Upper lobe of left lung (tissue), 6 donors: ENCODE data around the gene CHST8. TPM values are rescaled to one million over a fixed set of nuclear protein-coding genes. Genes with fewer than 3 reads are reported as not detected.

Experiments used
- ATAC-seq, 2 donors: fragments of 200-7000 bp; cut with Tn5 transposase; one replicate each; pipeline ENCODE4 v1.9.1; 2022; ENCODE audit warnings: mild to moderate bottlenecking in 2 of 2, moderate library complexity in 2 of 2; ENCODE audit not compliant: low FRiP score in 2 of 2
- DNase-seq, 2 donors: peaks; one replicate each; pipeline ENCODE4 v3.0.0-alpha.2; 2019 to 2020
- H3K27ac ChIP-seq, 4 donors: fragments of 200-600 bp; sonication (generic); one replicate each; pipeline ENCODE4 v1.5.1; 2016 to 2019
- H3K27me3 ChIP-seq, 4 donors: fragments of 200-600 bp; sonication (generic); one replicate each; pipeline ENCODE4 v1.5.1; 2017 to 2019
- H3K36me3 ChIP-seq, 4 donors: fragments of 200-600 bp; sonication (generic); one replicate each; pipeline ENCODE4 v1.5.1; 2016 to 2019
- H3K4me1 ChIP-seq, 4 donors: fragments of 200-600 bp; sonication (generic); one replicate each; pipeline ENCODE4 v1.5.1; 2018 to 2019
- H3K4me3 ChIP-seq, 4 donors: fragments of 200-600 bp; sonication (generic); one replicate each; pipeline ENCODE4 v1.5.1; 2017 to 2019; ENCODE audit warnings: mild to moderate bottlenecking in 2 of 4, moderate library complexity in 1 of 4
- H3K9me3 ChIP-seq, 4 donors: fragments of 200-600 bp; sonication (generic); one replicate each; pipeline ENCODE4 v1.5.1; 2018 to 2019
- CTCF ChIP-seq, 6 experiments: fragments of 450-650 bp in 4 of 6; fragments of 200-600 bp in 2 of 6; sonication (generic) in 2 of 6; IDR thresholded peaks; one replicate each; pipeline ENCODE4 v1.5.1; 2016 to 2019; ENCODE audit warnings: antibody characterized with exemption in 6 of 6
- EP300 ChIP-seq, 4 donors: sonication (generic); formaldehyde crosslinking; IDR thresholded peaks; one replicate each; pipeline ENCODE4 v1.5.1; 2017; ENCODE audit warnings: antibody characterized with exemption in 4 of 4, control low read depth in 2 of 4
- POLR2A ChIP-seq, 4 donors: fragments of 450-650 bp; IDR thresholded peaks; one replicate each; pipeline ENCODE4 v1.5.1; 2016 to 2017; ENCODE audit warnings: antibody characterized with exemption in 4 of 4, mild to moderate bottlenecking in 2 of 4
- POLR2AphosphoS5 ChIP-seq, 2 donors: sonication (generic); formaldehyde crosslinking; IDR thresholded peaks; one replicate each; pipeline ENCODE4 v1.5.1; 2017; ENCODE audit warnings: antibody characterized with exemption in 2 of 2
- WGBS, 2 donors: methylation state at CpG; one replicate each; pipeline ENCODE4 v1.1.5; 2017 to 2018; 5-methylcytosine and 5-hydroxymethylcytosine counted together
- total RNA-seq, 6 donors: library from RNA; depleted of rRNA in 4 of 6; stranded (reverse); fragments of >200 nt in 4 of 6; gene quantifications; one replicate each; pipeline versions ENCODE4 v1.1.0 to v1.2.1, GENCODE V29; 2016 to 2021
- donor health status: DM: no; HTN: no; CAD: no; lungs with moderate emphysema.
- donor health status: DM: no; HTN: yes; CAD: no; lungs with severe emphysema.

CHST8 gene
- total RNA-seq, 6 donors from 2014 or later, result 0.46 to 3.1 (median 0.72) TPM; not detected in 2

- Histone ChIP-seq H3K36me3 (no peaks in the 10 kb centered on the region), H3K9me3 (no peaks in the 10 kb centered on the region), H3K27ac (no peak overlapping the region), H3K4me1 (peaks cover 0 to 3% (median 0%) of the 10 kb centered on the region in 4 donors), H3K27me3 (no peaks in the 10 kb centered on the region), H3K4me3 (no peak overlapping the region)
- no peak for DNase-seq
- TF ChIP-seq POLR2A (IDR thresholded peaks at IDR 0.05) (no peak), POLR2AphosphoS5 (IDR thresholded peaks at IDR 0.05) (no peak), CTCF (IDR thresholded peaks at IDR 0.05) (no peak), EP300 (IDR thresholded peaks at IDR 0.05) (no peak)
- no peak for ATAC-seq
- WGBS, 2 donors, result 54 to 65% methylated on average over 6 of the region's 6 CpGs
Observed at GRCh38 chr19:33769208-33769607, 147.5 kb downstream of the CHST8 start.

- WGBS, 2 donors, result 74 to 80% methylated on average over 1 to 7 of the region's 8 CpGs
- Histone ChIP-seq H3K36me3 (no peaks in the 10 kb centered on the region), H3K9me3 (no peaks in the 10 kb centered on the region), H3K27ac (no peak overlapping the region), H3K4me1 (peaks cover 0 to 3% (median 0%) of the 10 kb centered on the region in 4 donors), H3K27me3 (no peaks in the 10 kb centered on the region), H3K4me3 (no peak overlapping the region)
- ATAC-seq (no peak), DNase-seq (peak in 1 of 2 donors; percentile 55)
- TF ChIP-seq EP300 (IDR thresholded peaks at IDR 0.05) (no peak), CTCF (IDR thresholded peaks at IDR 0.05) (no peak), POLR2AphosphoS5 (IDR thresholded peaks at IDR 0.05) (no peak), POLR2A (IDR thresholded peaks at IDR 0.05) (no peak)
Observed at GRCh38 chr19:33770107-33770506, 148.4 kb downstream of the CHST8 start.

GRCh38 chr19:33771384-33772101, 149.8 kb downstream of the CHST8 start:
- H3K27ac ChIP-seq, result no peak overlapping the region
- H3K9me3 ChIP-seq, result no peaks in the 10 kb centered on the region
- ATAC-seq (peak in 1 of 2 donors; percentile 69), DNase-seq (peak; percentile 56 to 60)
- no peak overlapping the region for H3K4me3 ChIP-seq
- H3K4me1 ChIP-seq, result peaks cover 0 to 3% (median 0%) of the 10 kb centered on the region in 4 donors
- no peaks in the 10 kb centered on the region for H3K27me3 ChIP-seq
- TF ChIP-seq CTCF (IDR thresholded peaks at IDR 0.05) (peak; percentile 69 to 93 (median 82)), POLR2AphosphoS5 (IDR thresholded peaks at IDR 0.05) (no peak), POLR2A (IDR thresholded peaks at IDR 0.05) (no peak)
- H3K36me3 ChIP-seq, result no peaks in the 10 kb centered on the region
- WGBS, 2 donors, result 28 to 78% methylated on average over 7 to 19 of the region's 19 CpGs

- Histone ChIP-seq H3K27me3 (no peaks in the 10 kb centered on the region), H3K36me3 (no peaks in the 10 kb centered on the region), H3K4me3 (no peak overlapping the region), H3K4me1 (peaks cover 0 to 3% (median 0%) of the 10 kb centered on the region in 4 donors), H3K27ac (no peak overlapping the region), H3K9me3 (no peaks in the 10 kb centered on the region)
- 92 to 94% methylated on average over 31 to 56 of the region's 72 CpGs for WGBS, 2 donors
- TF ChIP-seq POLR2A (IDR thresholded peaks at IDR 0.05), result no peak
- ATAC-seq, result no peak
- peak in 1 of 2 donors; percentile 85 for DNase-seq
Observed at GRCh38 chr19:33772102-33772857, 150.5 kb downstream of the CHST8 start.

- H3K36me3 ChIP-seq, result no peaks in the 10 kb centered on the region
- no peak overlapping the region for H3K27ac ChIP-seq
- TF ChIP-seq POLR2A (IDR thresholded peaks at IDR 0.05) (no peak), POLR2AphosphoS5 (IDR thresholded peaks at IDR 0.05) (no peak), CTCF (IDR thresholded peaks at IDR 0.05) (no peak), EP300 (IDR thresholded peaks at IDR 0.05) (no peak)
- ATAC-seq (no peak), DNase-seq (no peak)
- no peak overlapping the region for H3K4me3 ChIP-seq
- H3K27me3 ChIP-seq, result no peaks in the 10 kb centered on the region
- H3K4me1 ChIP-seq, result peaks cover 0 to 5% (median 1%) of the 10 kb centered on the region in 4 donors
- 91 to 96% methylated on average over 20 to 23 of the region's 23 CpGs for WGBS, 2 donors
- H3K9me3 ChIP-seq, result no peaks in the 10 kb centered on the region
Observed at GRCh38 chr19:33772858-33773180, 151.1 kb downstream of the CHST8 start.
